Measurements from ENCODE around the gene MX2. TPM values are rescaled to one million over a fixed set of nuclear protein-coding genes. Genes with fewer than 3 reads are reported as not detected.

The MX2 gene
- total and polyA plus RNA-seq, 2 donors, result 32.0 to 33.0 TPM

GRCh38 chr21:41442481-41443186 lies 80.8 kb downstream of the MX2 start:
- WGBS, result 100% methylated on average over 2 of the region's 2 CpGs
- Histone ChIP-seq H3K36me3 (ENCODE audit: control insufficient read depth in 2 of 2, insufficient read depth in 2 of 2, low read length in 1 of 2) (peaks cover 75 to 94% of the 10 kb centered on the region in 2 donors), H3K27ac (ENCODE audit: low read depth in 1 of 2, low read length in 1 of 2) (no peak overlapping the region), H3K4me1 (ENCODE audit: control insufficient read depth in 2 of 2, insufficient read depth in 2 of 2, low read length in 2 of 2) (no peaks in the 10 kb centered on the region), H3K4me3 (ENCODE audit: low read length in 2 of 2) (no peak overlapping the region), H3K27me3 (ENCODE audit: control insufficient read depth in 2 of 2, insufficient read depth in 1 of 2, low read length in 1 of 2) (no peaks in the 10 kb centered on the region), H3K9me3 (ENCODE audit: control insufficient read depth in 2 of 2, insufficient read depth in 1 of 2, low read length in 1 of 2) (no peaks in the 10 kb centered on the region)
- DNase-seq (ENCODE audit: low read depth in 6 of 9, low spot score in 9 of 9), result no peak

- DNase-seq (ENCODE audit: low read depth in 6 of 9, low spot score in 9 of 9), result no peak
- 98% methylated on average over 7 of the region's 7 CpGs for WGBS
- no peak overlapping the region for H3K4me3 ChIP-seq (ENCODE audit: low read length in 2 of 2)
- no peaks in the 10 kb centered on the region for H3K9me3 ChIP-seq (ENCODE audit: control insufficient read depth in 2 of 2, insufficient read depth in 1 of 2, low read length in 1 of 2)
- peaks cover 70 to 92% of the 10 kb centered on the region in 2 donors for H3K36me3 ChIP-seq (ENCODE audit: control insufficient read depth in 2 of 2, insufficient read depth in 2 of 2, low read length in 1 of 2)
- no peaks in the 10 kb centered on the region for H3K27me3 ChIP-seq (ENCODE audit: control insufficient read depth in 2 of 2, insufficient read depth in 1 of 2, low read length in 1 of 2)
- H3K27ac ChIP-seq (ENCODE audit: low read depth in 1 of 2, low read length in 1 of 2), result no peak overlapping the region
- no peaks in the 10 kb centered on the region for H3K4me1 ChIP-seq (ENCODE audit: control insufficient read depth in 2 of 2, insufficient read depth in 2 of 2, low read length in 2 of 2)
These were observed 81.7 kb downstream of the MX2 start for GRCh38 chr21:41443562-41443961.

GRCh38 chr21:41444703-41445464 lies 83.1 kb downstream of the MX2 start:
- Histone ChIP-seq H3K4me1 (ENCODE audit: control insufficient read depth in 2 of 2, insufficient read depth in 2 of 2, low read length in 2 of 2) (no peaks in the 10 kb centered on the region), H3K9me3 (ENCODE audit: control insufficient read depth in 2 of 2, insufficient read depth in 1 of 2, low read length in 1 of 2) (no peaks in the 10 kb centered on the region), H3K27me3 (ENCODE audit: control insufficient read depth in 2 of 2, insufficient read depth in 1 of 2, low read length in 1 of 2) (no peaks in the 10 kb centered on the region), H3K36me3 (ENCODE audit: control insufficient read depth in 2 of 2, insufficient read depth in 2 of 2, low read length in 1 of 2) (peaks cover 69 to 89% of the 10 kb centered on the region in 2 donors), H3K27ac (ENCODE audit: low read depth in 1 of 2, low read length in 1 of 2) (no peak overlapping the region), H3K4me3 (ENCODE audit: low read length in 2 of 2) (no peak overlapping the region)
- WGBS, result 94% methylated on average over 13 of the region's 13 CpGs
- no peak for DNase-seq (ENCODE audit: low read depth in 6 of 9, low spot score in 9 of 9)

GRCh38 chr21:41445465-41445862 lies 83.6 kb downstream of the MX2 start:
- no peaks in the 10 kb centered on the region for H3K4me1 ChIP-seq (ENCODE audit: control insufficient read depth in 2 of 2, insufficient read depth in 2 of 2, low read length in 2 of 2)
- no peak overlapping the region for H3K27ac ChIP-seq (ENCODE audit: low read depth in 1 of 2, low read length in 1 of 2)
- H3K4me3 ChIP-seq (ENCODE audit: low read length in 2 of 2), result no peak overlapping the region
- WGBS, result 97% methylated on average over 7 of the region's 7 CpGs
- H3K27me3 ChIP-seq (ENCODE audit: control insufficient read depth in 2 of 2, insufficient read depth in 1 of 2, low read length in 1 of 2), result no peaks in the 10 kb centered on the region
- no peak for DNase-seq (ENCODE audit: low read depth in 6 of 9, low spot score in 9 of 9)
- H3K9me3 ChIP-seq (ENCODE audit: control insufficient read depth in 2 of 2, insufficient read depth in 1 of 2, low read length in 1 of 2), result no peaks in the 10 kb centered on the region
- peaks cover 68 to 87% of the 10 kb centered on the region in 2 donors for H3K36me3 ChIP-seq (ENCODE audit: control insufficient read depth in 2 of 2, insufficient read depth in 2 of 2, low read length in 1 of 2)

GRCh38 chr21:41446586-41446985 lies 84.8 kb downstream of the MX2 start:
- Histone ChIP-seq H3K4me1 (ENCODE audit: control insufficient read depth in 2 of 2, insufficient read depth in 2 of 2, low read length in 2 of 2) (no peaks in the 10 kb centered on the region), H3K4me3 (ENCODE audit: low read length in 2 of 2) (no peak overlapping the region), H3K36me3 (ENCODE audit: control insufficient read depth in 2 of 2, insufficient read depth in 2 of 2, low read length in 1 of 2) (peaks cover 57 to 84% of the 10 kb centered on the region in 2 donors), H3K9me3 (ENCODE audit: control insufficient read depth in 2 of 2, insufficient read depth in 1 of 2, low read length in 1 of 2) (no peaks in the 10 kb centered on the region), H3K27ac (ENCODE audit: low read depth in 1 of 2, low read length in 1 of 2) (no peak overlapping the region), H3K27me3 (ENCODE audit: control insufficient read depth in 2 of 2, insufficient read depth in 1 of 2, low read length in 1 of 2) (no peaks in the 10 kb centered on the region)
- 94% methylated on average over 4 of the region's 4 CpGs for WGBS
- DNase-seq (ENCODE audit: low read depth in 6 of 9, low spot score in 9 of 9), result no peak

GRCh38 chr21:41447356-41447755 lies 85.5 kb downstream of the MX2 start:
- Histone ChIP-seq H3K36me3 (ENCODE audit: control insufficient read depth in 2 of 2, insufficient read depth in 2 of 2, low read length in 1 of 2) (peaks cover 57 to 88% of the 10 kb centered on the region in 2 donors), H3K4me3 (ENCODE audit: low read length in 2 of 2) (no peak overlapping the region), H3K4me1 (ENCODE audit: control insufficient read depth in 2 of 2, insufficient read depth in 2 of 2, low read length in 2 of 2) (no peaks in the 10 kb centered on the region), H3K27ac (ENCODE audit: low read depth in 1 of 2, low read length in 1 of 2) (no peak overlapping the region), H3K27me3 (ENCODE audit: control insufficient read depth in 2 of 2, insufficient read depth in 1 of 2, low read length in 1 of 2) (no peaks in the 10 kb centered on the region), H3K9me3 (ENCODE audit: control insufficient read depth in 2 of 2, insufficient read depth in 1 of 2, low read length in 1 of 2) (no peaks in the 10 kb centered on the region)
- over 99% methylated on average over 3 of the region's 3 CpGs for WGBS
- no peak for DNase-seq (ENCODE audit: low read depth in 6 of 9, low spot score in 9 of 9)

- WGBS, result 85% methylated on average over 5 of the region's 5 CpGs
- Histone ChIP-seq H3K27me3 (ENCODE audit: control insufficient read depth in 2 of 2, insufficient read depth in 1 of 2, low read length in 1 of 2) (no peaks in the 10 kb centered on the region), H3K4me3 (ENCODE audit: low read length in 2 of 2) (no peak overlapping the region), H3K36me3 (ENCODE audit: control insufficient read depth in 2 of 2, insufficient read depth in 2 of 2, low read length in 1 of 2) (peaks cover 63 to 90% of the 10 kb centered on the region in 2 donors), H3K27ac (ENCODE audit: low read depth in 1 of 2, low read length in 1 of 2) (no peak overlapping the region), H3K9me3 (ENCODE audit: control insufficient read depth in 2 of 2, insufficient read depth in 1 of 2, low read length in 1 of 2) (no peaks in the 10 kb centered on the region), H3K4me1 (ENCODE audit: control insufficient read depth in 2 of 2, insufficient read depth in 2 of 2, low read length in 2 of 2) (no peaks in the 10 kb centered on the region)
- no peak for DNase-seq (ENCODE audit: low read depth in 6 of 9, low spot score in 9 of 9)
These were observed 87.8 kb downstream of the MX2 start for GRCh38 chr21:41449613-41450012.

- H3K9me3 ChIP-seq (ENCODE audit: control insufficient read depth in 2 of 2, insufficient read depth in 1 of 2, low read length in 1 of 2), result no peaks in the 10 kb centered on the region
- H3K4me3 ChIP-seq (ENCODE audit: low read length in 2 of 2), result no peak overlapping the region
- 89% methylated on average over 16 of the region's 16 CpGs for WGBS
- no peak for DNase-seq (ENCODE audit: low read depth in 6 of 9, low spot score in 9 of 9)
- peaks cover 55 to 87% of the 10 kb centered on the region in 2 donors for H3K36me3 ChIP-seq (ENCODE audit: control insufficient read depth in 2 of 2, insufficient read depth in 2 of 2, low read length in 1 of 2)
- no peaks in the 10 kb centered on the region for H3K27me3 ChIP-seq (ENCODE audit: control insufficient read depth in 2 of 2, insufficient read depth in 1 of 2, low read length in 1 of 2)
- no peaks in the 10 kb centered on the region for H3K4me1 ChIP-seq (ENCODE audit: control insufficient read depth in 2 of 2, insufficient read depth in 2 of 2, low read length in 2 of 2)
- H3K27ac ChIP-seq (ENCODE audit: low read depth in 1 of 2, low read length in 1 of 2), result no peak overlapping the region
These were observed 90.2 kb downstream of the MX2 start for GRCh38 chr21:41451753-41452676.
